AG08396 (cell line): ENCODE data around the gene RIOK1.
"Not testable (repeated sequence)": the region's sequence is repeated elsewhere in the genome, so short reads cannot be mapped to it uniquely, and the experiment has no call there.

Experiments
- DNase-seq: peaks from one replicate; pipeline ENCODE4 v3.0.0; 2012; ENCODE audit warnings: low spot score, mixed read lengths

The RIOK1 gene

GRCh38 chr6:7441048-7441775 is 51.6 kb downstream of the RIOK1 start:
- no peak for DNase-seq

GRCh38 chr6:7442467-7442866 is 52.9 kb downstream of the RIOK1 start:
- DNase-seq, result no peak

- DNase-seq, result no peak
These were observed 55.5 kb downstream of the RIOK1 start for GRCh38 chr6:7445101-7445500.

- DNase-seq, result no peak
These were observed 56.4 kb downstream of the RIOK1 start for GRCh38 chr6:7445885-7446461.

GRCh38 chr6:7446619-7447325 is 57.2 kb downstream of the RIOK1 start:
- DNase-seq, result no peak

GRCh38 chr6:7448232-7448631 is 58.6 kb downstream of the RIOK1 start:
- no peak for DNase-seq

GRCh38 chr6:7449018-7449417 is 59.4 kb downstream of the RIOK1 start:
- DNase-seq, result no peak

- no peak for DNase-seq
These were observed 61.7 kb downstream of the RIOK1 start for GRCh38 chr6:7451326-7451725.

GRCh38 chr6:7452898-7453297 is 63.3 kb downstream of the RIOK1 start:
- DNase-seq, result no peak

GRCh38 chr6:7454696-7455358 is 65.2 kb downstream of the RIOK1 start:
- DNase-seq, result no peak

- DNase-seq, result not testable (repeated sequence)
These were observed 66.7 kb downstream of the RIOK1 start for GRCh38 chr6:7456302-7456701.

- DNase-seq, result no peak
These were observed 71.8 kb downstream of the RIOK1 start for GRCh38 chr6:7461416-7461815.

GRCh38 chr6:7463785-7464184 is 74.2 kb downstream of the RIOK1 start:
- DNase-seq, result no peak

GRCh38 chr6:7467007-7467897 is 77.6 kb downstream of the RIOK1 start:
- no peak for DNase-seq
